Medulla oblongata (tissue), 1 donor: Measurements from ENCODE around the gene FPR3.

Source experiments
- DNase-seq: peaks from one replicate; pipeline ENCODE4 v3.0.0-alpha.2; 2015; ENCODE audit errors: extremely low spot score

FPR3 gene

DNA sequence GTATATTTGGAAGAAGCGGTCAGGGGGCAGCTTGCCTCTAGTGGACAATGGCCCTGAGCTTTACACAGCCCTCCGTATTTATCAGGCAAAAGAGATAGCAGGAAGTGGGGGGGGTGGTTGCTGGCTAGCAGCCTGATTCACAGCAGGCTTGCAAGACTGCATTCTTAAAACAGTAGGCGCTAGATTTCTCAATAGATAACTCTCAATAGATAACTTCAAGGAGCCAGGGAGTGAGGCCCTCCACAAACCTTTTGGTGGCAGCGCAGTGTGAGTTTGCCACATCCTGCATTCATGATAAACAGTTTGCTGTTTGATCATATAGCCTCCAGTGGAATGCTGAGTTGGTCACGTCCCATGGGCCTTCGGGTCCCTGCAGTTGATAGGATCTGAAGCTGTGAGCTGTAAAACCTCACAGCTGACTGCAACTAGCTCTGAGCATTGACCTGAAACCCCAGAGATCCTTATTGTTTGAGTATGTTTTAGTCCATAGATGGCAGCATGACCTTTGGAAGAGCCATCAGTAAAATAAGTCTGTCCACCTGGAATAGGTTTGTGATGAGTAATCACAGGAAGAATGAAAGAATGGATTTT is 12.2 kb downstream of the FPR3 start:
- DNase-seq = no peak

DNA sequence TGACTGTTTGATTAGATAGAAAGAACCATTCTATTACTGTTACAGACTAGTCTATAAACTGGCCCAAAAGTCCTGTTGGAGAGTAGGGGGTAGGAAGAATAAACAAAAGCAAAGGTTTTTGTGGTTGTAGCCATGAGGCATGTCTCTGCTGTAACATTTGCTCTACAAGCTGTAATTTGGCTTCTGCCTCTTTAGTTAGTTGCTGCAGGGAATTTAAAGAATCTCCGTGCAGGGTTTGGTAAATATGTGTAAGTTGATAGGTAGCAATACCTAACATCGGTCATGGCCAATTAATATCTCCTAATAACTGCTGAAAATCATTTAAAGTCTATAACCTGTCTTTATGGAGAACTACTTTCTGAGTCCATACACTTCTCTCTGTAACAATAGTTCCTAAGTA is 13.0 kb downstream of the FPR3 start:
- DNase-seq = no peak

DNA sequence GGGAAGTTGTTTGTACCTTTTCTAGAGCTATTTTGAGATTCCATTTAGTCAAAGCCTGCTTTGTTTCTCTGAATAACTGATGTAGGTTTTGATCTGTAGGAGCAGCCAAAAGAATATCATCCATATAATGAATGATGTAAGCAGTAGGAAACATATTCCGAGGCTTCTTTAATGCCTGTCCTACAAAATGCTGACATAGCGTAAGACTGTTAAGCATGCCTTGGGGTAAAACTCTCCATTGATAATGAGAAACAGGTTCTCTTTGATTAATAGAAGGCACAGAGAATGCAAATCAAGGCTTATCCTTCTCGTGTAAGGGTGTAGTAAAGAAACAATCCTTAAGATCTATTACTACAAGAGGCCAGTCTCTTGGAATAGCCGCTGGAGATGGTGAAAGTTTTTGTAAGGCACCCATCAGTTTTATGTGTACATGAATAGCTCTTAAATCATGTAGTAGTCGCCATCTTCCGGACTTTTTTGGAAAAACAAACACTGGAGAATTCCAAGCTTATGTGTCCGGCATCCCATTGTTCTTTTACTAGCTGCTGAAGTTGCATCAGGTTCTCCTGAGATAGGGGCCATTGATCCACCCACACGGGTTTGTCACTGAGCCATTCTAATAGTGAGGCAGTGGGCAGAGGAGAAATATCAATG is 13.5 kb downstream of the FPR3 start:
- DNase-seq = no peak

DNA sequence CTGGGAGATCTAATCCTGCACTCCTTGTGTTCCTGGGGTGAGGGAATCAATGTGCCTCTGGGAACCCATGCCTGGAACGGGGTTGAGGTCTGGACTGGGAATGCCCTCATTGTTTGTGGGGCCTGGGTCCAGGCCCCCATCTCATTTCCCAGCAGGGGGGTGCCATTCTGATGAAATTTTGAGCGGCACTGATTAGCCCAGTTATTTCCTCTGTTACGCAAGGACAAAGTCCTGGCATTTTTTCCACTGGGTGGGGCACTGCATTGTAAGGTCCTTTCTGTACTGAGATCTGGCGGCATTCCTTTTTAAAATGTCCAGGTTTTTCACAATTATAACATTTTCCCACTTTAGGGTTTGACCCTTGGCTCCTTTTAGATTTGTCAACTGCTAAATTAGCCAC is 14.8 kb downstream of the FPR3 start:
- no peak for DNase-seq

DNA sequence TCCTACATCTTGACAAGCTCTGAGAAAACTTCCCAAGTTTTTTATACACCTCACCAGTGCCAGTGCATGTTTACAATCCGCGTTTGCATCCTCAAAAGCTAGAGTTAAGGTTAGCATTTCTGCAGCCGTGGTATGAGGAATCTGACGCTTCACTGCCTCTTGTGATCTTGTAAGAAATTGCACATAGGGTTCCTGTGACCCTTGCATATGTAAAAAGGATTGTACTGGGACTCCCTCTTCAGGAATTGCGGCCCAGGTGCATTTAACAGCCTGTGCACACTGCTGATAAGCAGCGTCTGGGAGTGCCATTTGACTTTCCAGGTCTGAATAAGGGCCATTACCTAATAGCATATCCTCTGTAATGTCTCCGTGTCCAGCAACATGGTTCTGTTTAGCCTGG is 15.3 kb downstream of the FPR3 start:
- DNase-seq = no peak

DNA sequence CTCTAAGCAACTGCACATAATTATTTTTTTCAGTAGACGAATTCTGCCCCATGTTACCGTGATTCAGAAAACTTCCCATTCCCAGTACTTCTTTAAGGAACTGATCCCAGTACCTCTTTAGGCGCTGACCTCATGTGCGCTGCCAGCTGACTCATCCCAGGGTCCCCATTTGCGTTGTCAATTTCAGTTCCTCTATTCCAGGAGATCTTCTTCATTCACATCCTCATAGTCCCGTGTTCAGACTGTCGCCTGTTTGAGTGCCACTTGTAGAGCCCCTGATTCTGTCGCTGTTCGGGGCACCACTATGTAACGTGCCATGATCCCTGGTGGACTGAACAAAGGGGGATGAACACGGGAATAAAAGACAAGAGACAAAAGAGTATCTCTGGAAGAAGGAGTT is 16.4 kb downstream of the FPR3 start:
- DNase-seq = peak; percentile 85

DNA sequence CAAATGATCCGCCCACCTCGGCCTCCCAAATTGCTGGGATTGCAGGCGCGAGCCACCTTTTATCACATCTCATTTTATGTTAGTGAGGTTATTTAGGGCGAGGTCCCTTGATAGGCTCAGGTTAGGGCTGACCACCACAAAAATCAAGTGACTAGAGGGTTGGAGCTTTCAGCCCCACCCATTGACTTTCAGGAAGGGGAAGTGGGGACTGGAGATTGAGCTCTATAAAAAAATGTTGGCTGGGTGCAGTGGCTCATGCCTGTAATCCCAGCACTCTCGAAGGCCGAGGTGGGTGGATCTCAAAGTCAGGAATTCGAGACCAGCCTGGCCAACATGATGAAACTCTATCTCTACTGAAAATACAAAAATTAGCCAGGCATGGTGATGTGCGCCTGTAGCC is 20.1 kb downstream of the FPR3 start:
- no peak for DNase-seq

DNA sequence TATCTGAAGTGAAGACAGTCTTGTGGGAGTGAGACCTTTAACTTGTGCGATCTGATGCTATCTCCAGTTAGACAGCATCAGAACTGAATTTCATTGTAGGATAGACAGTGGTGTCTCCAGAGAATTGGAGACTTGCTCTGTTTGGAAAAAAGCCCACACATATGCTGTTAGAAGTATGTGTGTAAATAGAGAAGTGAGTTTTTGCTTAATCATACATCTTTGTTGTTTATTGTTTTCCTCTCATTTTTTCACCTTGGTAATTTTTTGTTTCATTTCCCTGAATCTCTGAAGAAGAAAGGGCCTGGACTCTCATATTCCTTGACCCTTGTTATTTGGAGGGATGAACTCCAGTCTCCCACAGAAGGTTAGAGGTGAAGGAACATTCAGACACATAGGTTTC is 21.8 kb downstream of the FPR3 start:
- no peak for DNase-seq

DNA sequence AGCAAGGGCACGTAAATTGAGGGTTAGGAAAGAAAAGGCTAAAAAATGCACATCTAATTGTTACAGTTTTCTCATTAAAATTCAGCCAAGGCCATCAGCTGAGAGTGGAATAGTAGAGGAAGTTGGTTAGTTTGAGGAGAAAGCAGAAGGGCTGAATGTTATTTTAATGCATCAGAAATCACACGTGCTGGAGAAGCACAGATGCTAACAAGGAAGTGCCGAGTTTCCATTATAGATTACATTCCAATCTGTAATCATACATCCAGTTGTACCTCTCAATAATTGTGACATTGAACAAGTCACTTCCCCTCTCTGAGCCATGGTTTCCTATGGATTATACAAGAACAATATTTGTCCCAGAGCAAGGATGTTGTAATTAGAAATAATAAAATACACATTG is 25.1 kb downstream of the FPR3 start:
- no peak for DNase-seq

DNA sequence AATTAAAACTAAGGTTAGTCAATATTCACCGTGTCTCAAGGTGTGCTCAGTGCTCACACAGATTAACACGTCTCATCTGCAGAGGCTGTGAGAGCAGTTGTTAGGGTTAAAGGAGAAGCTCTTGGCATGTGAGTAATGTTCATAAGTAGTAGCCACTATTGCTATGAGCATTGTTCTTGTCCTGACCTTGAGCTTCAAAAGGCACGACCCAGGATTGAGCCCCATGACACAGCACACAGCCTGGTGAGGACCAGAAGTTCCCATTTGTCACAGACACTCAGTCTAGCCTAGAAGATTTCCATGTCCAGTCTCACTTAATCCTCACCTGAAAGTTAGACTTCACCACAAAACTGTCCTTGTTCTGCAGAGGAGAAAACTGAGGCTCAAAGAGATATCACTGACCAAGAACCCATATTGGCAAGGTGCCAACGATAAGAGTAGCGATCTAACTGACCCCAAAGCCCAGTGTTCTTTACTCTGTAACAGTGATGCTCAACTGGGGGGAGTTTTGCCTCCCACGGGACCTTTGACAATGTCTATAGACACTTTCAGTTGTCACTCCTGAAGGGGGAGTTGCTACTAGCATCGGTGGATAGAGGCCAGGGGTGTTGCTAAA is 26.0 kb downstream of the FPR3 start:
- DNase-seq = no peak

DNA sequence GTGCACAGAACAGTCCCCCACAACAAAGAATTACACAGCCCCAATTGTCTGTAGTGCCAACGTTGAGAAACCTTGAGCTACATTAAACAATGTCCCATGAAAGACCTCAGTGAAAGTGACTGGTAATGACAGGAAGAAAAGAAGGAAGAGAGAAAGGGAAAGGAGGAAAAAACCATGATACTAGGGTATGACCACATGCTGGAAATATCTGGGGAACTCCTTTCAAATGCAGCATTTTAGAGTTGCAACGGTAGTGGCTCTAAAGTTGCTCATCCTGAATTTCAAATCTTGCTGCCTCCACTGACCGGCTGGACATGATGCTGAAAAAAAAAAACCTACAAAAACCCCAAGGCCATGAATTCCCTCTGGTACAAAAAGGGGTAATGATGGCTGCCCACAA is 26.5 kb downstream of the FPR3 start:
- no peak for DNase-seq

DNA sequence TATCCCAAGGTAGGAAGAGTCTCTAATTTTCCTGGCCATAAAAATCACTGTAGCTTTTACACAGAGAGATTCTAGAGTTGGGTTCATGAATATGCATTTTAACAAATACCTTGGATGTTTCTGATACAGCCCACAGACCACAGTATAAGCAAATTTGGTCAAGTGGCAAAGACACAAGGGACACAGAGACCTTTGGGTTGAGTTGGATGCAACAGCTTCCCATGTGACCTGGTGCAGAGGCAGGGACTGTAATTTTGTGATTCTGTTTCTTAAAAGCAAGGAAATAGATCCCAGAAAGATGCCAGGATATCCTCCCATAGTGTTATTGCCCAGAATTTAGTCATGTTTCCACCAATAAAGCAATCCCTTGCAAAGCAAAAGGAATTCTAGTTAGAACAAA is 27.0 kb downstream of the FPR3 start:
- DNase-seq = no peak

DNA sequence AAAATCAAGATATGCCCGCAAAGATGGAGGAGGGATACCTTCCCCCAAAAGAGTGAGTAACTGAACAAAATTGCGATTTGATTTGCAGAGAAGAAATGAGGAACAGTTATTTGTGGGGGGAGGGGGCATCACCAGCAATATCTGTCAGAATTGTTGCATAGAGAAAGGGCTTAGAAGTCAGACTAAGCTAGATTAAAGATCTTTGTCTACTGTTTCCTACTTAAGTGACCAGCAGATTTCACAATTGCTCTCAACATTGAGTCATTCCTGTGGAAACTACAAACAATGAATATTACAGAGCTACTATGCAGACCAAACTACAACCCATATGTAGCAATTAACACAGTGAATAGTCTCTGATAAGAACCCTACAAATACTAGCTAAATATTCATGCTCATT is 27.4 kb downstream of the FPR3 start:
- no peak for DNase-seq

DNA sequence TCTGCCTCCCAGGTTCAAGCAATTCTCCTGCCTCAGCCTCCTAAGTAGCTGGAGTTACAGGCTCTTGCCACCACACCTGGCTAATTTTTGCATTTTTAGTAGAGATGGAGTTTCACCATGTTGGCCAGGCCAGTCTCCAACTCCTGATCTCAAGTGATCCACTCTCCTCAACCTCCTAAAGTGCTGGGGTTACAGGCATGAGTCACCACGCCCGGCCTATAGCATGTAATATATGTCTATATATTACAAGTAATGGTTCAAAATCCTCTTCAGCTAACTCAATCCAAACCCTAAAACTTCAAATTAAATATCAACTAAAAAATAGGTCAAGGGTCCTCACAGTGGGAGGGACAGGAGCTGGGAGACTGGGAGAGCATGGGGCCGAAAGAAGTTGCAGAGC is 28.0 kb downstream of the FPR3 start:
- DNase-seq = no peak

DNA sequence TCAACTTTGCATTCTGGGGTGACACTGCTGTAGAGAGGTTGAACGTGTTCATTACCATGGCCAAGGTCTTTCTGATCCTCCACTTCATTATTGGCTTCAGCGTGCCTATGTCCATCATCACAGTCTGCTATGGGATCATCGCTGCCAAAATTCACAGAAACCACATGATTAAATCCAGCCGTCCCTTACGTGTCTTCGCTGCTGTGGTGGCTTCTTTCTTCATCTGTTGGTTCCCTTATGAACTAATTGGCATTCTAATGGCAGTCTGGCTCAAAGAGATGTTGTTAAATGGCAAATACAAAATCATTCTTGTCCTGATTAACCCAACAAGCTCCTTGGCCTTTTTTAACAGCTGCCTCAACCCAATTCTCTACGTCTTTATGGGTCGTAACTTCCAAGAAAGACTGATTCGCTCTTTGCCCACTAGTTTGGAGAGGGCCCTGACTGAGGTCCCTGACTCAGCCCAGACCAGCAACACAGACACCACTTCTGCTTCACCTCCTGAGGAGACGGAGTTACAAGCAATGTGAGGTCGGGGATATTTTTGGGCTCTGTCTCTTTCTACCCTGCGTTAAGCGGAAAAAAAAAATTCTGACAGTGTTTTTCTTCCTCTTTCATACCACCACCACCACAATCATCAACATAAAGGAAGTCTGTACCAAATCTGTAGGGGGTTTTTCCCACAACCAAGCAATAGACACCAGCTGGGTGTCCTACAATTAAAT is 29.5 kb downstream of the FPR3 start:
- DNase-seq = peak; percentile 79

DNA sequence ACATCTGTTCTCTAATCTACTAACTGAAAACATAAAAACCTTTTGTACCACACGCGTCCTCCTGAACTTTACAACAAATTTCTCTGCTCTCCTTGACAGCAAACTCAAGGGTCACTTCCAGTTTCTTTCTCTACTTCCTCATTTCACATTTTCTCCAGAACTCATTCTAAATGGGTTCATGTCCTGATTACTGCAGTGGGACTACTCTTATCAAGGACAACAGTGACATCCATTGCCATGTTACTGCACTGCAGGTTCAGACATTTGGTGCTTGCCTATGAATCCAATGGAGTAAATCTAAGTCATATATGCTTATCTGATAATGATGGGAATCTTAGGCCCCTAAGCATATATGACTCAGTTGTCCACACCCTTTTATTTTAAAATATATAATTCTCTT is 35.3 kb downstream of the FPR3 start:
- DNase-seq = peak; percentile 63

DNA sequence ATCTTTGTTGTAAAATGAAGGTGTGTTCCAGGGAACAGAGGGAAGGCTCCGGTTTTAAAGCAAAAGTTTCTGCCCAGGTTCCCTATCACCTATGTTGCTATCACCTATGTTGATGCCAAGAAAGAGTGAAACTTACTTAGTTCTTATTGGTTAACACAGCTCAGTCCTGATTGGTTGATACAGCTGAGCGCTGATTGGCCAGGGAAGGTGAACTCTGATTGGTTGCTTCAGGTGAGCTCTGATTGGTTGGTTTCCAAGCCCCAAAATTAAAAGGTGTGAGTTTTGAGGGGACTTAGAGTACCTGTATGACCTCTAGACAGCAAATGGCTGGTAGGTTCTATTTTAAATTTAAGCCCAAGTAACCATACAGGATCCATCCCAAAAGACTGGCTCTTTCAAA is 42.2 kb downstream of the FPR3 start:
- DNase-seq = no peak

DNA sequence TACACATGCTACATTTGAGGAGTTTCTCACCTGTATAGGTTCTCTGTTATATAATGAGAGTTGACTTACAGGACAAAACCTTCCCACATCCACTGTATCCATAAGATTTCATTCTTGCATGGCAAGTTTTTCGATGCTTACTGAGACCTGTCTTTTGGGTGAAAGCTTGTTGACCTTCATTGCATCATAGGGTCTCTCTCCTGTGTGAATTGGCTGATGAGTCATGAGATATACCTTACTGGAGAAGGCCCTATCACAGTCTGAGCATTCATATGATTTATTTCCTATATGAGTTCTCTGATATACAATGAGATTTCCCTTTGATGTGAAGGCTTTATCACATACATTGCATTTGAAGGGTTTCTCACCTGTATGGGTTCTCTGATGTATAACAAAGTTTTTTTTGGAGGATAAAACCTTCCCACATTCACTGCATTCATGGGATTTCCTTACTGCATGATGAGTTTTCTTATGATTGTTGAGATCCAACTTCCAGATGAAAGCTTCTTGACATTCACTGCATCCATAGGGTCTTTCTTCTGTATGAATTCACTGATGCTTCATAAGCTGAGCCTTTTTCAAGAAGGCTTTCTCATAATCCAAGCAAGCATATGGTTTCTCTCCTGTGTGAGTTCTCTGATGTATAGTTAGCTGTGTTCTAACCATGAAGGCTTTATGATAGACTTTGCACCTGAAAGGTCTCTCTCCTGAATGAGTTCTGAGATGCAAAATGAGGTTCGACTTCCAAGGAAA is 67.1 kb downstream of the FPR3 start:
- no peak for DNase-seq

DNA sequence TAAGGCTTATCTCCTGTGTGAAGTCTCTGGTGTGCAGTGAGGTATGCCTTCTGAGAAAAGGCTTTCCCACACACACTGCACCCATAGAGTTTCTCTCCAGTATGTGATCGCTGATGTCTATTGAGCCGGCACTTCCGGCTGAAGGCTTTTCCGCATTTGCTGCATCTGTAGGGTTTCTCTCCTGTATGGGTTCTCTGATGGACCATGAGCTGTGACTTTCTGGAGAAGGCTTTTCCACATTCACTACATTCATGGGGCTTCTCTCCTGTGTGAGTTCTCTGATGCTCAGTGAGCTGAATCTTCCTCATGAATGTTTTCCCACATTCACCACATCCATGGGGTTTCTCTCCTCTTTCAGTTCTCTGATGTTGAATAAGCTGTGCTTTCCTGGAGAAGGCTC is 78.1 kb downstream of the FPR3 start:
- DNase-seq = no peak
